LNCaP clone FGC (cell line): ENCODE measurements around the gene NT5C1B.

Experiments used
- DNase-seq: peaks from one replicate; pipeline ENCODE4 v3.0.0-alpha.2; 2011; ENCODE audit warnings: low read depth
- H3K4me3 ChIP-seq: 2 replicates; pipeline ENCODE4 v1.5.1; 2011; ENCODE audit warnings: mild to moderate bottlenecking, low read depth, low read length, control low read depth
- CTCF ChIP-seq: IDR thresholded peaks from 2 replicates; pipeline ENCODE4 v1.5.1; 2012; ENCODE audit warnings: mild to moderate bottlenecking; ENCODE audit not compliant: control insufficient read depth, insufficient read depth; ENCODE audit errors: extremely low read depth

The NT5C1B gene

GRCh38 chr2:18602298-18602697, 12.9 kb upstream of the NT5C1B start:
- no peak for DNase-seq
- H3K4me3 ChIP-seq = no peak overlapping the region
- TF ChIP-seq CTCF = no peak

- TF ChIP-seq CTCF = no peak
- H3K4me3 ChIP-seq = no peak overlapping the region
- DNase-seq = no peak
These were observed 10.9 kb upstream of the NT5C1B start for GRCh38 chr2:18600255-18600613.

- DNase-seq = no peak
- H3K4me3 ChIP-seq = no peak overlapping the region
- no peak for TF ChIP-seq CTCF
These were observed 10.3 kb upstream of the NT5C1B start for GRCh38 chr2:18599509-18600254.

GRCh38 chr2:18598848-18599484, 9.6 kb upstream of the NT5C1B start:
- DNase-seq = no peak
- no peak for TF ChIP-seq CTCF

GRCh38 chr2:18597618-18598017, 8.2 kb upstream of the NT5C1B start:
- no peak for TF ChIP-seq CTCF

More at GRCh38 chr2:18598848-18599484, 9.6 kb upstream of the NT5C1B start:
- H3K4me3 ChIP-seq = no peak overlapping the region

GRCh38 chr2:18596993-18597392, 7.6 kb upstream of the NT5C1B start:
- H3K4me3 ChIP-seq = no peak overlapping the region
- DNase-seq = no peak
- no peak for TF ChIP-seq CTCF

More at GRCh38 chr2:18597618-18598017, 8.2 kb upstream of the NT5C1B start:
- no peak overlapping the region for H3K4me3 ChIP-seq
- no peak for DNase-seq
